Measurements from ENCODE around the gene TPCN1.
A peak's percentile ranks its signal among the peaks of the same experiment; 100 is the strongest.

The TPCN1 gene

DNA sequence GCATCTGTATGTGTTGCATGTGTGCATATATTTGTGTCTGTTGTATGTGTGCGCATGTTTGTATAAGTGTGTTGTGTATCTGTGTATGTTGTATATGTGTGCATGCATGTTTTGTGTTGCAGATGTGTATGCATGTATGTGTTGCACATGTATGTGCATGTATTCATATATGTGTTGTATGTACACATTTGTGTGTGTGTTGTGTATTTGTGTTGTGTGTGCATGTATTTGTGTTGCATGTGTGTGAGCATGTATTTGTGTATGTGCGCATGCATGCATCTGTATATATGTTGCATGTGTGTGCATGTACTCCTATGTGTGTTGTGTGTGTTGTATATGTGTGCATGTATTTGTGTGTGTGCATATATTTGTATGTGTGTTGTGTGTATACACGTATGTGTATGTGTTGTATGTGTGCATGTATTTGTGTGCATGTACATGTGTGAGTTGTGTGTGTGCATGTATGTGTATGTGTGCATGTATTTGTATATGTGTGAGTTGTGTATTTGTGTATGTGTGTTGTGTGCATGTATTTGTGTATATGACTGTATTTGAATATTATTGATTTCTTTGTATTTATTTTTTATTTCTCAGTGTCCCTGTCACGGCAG, 96.9 kb downstream of the TPCN1 start:
- DNase-seq = no peak

DNA sequence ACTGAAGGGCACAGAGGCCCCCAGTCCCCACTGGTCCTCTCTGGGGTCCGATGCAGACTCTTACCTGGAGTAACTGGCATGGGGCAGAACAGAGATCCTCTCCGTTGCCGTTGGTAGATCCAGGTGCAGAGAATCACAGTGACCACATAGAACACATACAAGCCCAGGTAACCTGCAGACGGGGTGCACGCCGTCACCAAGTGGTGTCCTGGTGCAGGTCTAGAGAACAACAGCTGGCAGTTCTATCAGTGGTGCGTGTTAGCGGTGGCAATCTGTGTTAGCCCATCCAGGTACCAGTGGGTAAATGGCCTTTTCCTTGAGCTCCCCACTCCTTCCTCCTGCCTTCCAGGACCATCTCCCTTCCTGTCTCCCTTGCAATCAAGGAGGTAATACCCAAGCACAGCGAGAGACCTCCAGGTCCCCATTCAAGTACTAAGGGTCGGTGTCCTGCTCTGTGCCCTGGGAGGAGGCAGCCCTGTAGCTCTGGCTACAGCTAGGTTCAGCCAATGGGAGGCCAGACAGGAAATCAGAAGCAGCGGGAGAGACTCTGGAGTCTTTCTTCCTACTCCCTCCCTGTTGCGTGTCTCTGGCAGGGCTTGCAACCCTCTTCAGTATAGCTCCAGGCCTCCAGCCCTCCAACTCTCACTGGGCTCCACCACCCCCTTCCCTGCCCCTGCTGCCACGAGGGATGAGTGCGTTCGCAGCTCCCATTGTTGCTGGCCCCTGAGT, 97.8 kb downstream of the TPCN1 start:
- no peak for DNase-seq

DNA sequence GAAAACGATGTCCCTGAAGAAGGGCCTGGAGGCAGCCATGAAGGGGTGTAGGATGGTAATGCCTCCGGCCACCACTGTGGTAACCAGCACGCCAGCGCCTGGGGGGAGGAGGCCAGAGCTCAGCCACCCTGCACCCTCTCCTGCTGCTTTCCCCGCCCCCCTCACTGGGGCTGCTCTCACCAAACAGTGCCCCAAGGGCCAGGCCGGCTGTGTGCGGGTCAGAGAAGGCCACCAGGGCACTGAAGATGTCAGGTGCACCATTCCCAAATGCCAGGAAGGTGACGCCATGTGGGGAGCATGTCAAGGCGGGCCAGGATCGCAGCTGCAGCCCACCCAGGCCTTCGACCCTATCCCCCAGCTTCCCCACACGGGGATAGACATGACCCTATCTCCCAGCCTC, 99.1 kb downstream of the TPCN1 start:
- DNase-seq = no peak

GRCh38 chr12:113322343-113322742, 101.1 kb downstream of the TPCN1 start:
- no peak for DNase-seq

DNA sequence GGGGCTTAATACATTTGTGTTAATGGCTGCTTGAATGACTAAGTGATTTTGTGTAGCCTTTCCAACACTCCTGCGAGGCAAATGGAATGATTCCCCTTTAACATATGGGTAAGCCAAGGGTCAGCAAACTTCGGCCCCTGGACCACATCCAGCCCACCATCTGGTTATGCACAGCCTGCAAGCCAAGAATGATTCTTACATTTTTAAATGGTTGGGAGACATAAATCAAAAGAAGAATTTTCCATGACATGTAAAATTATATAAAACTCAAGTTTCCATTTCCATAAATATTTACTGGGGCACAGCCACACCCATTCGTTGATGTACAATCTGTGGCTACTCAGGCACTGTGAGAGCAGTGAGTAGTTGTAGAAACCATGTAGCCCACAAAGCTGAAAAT, 104.7 kb downstream of the TPCN1 start:
- DNase-seq = no peak

DNA sequence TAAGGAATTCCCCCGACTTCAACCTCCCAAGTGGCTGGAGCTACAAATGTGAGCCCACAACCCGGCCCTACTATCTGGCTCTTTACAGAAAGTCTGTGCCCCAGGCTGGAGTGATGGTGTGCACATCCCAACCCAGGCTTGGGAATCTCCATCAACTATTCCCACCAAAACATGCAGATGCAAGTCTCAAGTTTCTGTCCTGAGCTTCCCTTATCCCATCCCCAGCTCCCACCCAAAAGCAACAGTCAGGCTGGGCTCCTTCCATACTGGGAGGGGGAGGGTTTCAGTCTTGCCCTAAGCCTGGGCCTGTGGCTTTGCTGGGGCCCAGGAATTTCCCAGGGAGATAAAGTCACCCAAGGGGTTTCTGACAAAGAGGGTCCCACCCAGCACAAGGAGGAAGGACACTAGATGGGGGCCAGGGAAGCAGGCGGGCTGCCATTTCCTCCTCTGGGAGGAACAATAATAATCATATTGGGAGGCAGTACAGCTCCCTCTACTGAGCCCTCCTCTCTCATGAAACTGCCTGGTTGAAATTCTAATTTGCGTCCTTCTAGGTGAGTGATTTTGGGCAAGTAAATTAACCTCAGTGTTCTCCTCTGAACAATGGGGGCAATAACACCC, 105.6 kb downstream of the TPCN1 start:
- DNase-seq = no peak

DNA sequence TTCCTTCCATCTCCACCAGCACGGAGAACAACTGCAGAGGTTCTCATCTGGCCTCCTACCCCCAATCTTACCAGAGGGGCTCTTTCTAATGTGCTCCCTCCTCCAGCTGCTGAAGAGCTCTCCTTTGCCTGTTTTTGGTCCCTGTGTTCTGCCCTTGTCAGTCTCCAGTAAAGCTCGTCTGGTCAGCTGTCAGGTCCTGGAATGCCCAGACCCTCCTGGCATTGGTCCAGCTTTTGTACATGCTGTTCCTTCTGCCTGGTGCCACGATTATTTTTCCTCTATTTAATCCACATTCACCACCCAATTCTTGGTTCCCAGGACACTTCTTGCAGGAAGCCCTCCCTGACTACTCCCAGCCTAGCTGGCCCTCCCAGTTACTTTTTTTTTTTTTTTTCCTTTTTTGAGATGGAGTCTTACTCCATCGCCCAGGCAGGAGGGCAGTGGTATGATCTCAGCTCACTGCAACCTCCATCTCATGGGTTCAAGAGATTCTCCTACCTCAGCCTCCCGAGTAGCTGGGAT, 107.2 kb downstream of the TPCN1 start:
- DNase-seq = no peak

- no peak for DNase-seq
Measured at GRCh38 chr12:113329022-113329790, 107.9 kb downstream of the TPCN1 start.

GRCh38 chr12:113329791-113330417, 108.6 kb downstream of the TPCN1 start:
- DNase-seq = no peak

- DNase-seq = no peak
Measured at GRCh38 chr12:113330505-113330904, 109.2 kb downstream of the TPCN1 start.

DNA sequence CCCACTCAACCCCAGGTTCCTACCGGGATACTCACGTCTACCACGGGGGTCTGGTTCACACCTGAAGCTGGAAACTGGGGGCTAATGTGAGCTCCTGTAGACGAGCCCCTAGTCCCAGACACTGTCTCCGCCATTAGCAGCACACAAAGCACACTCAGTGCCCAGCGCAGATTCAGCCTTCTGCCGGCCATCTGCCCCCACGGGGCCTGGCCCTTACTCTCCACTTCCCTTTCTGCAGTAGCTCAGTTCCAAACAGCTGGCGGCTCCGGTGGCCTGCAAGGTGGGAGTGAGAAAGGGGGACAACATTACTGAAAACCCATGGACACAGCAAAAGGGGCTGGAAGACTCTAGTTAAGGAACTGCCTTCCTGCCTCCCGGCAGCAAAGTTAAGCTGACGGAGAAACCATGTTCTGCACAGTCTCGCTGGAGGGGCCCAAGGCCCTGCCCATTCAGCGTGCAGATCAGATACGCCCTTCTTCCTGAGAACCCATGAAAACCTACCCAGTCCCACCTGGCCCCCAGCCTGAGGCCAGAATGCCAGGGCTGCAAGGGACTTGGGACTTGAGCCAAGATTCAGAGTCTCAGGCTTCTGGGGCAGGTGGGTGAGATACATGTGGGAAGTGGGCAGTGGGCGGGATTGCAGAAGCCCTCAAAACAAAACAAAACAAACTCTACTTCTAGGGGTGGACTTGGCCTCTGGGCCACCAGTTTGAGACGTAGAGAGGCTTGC, 111.6 kb downstream of the TPCN1 start:
- no peak for DNase-seq

GRCh38 chr12:113333418-113333750, 112.1 kb downstream of the TPCN1 start:
- DNase-seq = no peak

DNA sequence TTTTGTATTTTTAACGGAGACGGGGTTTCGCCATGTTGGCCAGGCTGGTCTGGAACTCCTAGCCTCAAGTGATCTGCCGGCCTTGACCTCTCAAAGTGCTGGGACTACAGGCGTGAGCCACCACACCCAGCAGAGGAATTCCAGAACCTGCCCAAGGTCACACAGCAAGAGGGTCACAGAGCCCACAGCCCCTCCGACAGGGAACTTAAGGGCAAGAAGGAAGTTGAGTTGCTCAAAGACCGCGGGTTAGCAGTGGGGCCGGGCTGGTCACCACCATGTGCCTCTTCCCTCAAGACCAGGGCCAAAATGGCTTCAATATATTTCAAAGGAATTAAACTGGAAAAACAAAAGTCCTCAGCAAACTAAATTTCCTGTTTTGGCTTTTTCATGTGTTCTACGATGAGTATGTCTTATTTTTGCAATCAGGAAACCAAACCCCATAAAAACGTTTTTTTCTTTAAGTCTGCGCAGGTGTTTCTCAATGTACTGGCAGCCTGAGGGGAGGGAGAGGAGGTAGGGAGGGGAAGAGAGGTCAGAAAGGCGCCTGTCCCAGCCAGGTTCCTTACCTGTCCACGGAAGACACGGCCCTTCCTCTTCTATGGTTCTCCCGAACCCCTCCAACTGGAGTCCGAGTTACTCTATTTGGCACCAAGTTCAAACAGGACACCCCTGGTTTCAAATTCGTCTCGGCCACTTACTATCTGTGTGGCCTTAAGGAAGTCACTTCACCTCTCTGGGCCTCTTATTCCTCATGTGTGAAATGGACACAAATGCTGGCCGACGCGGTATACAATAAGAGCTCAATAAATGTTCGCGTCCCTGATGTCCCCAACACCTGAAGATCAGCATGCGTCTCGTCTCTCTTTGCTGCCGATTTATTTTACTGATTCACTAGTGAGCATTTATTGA, 112.9 kb downstream of the TPCN1 start:
- DNase-seq = no peak

GRCh38 chr12:113334786-113335539, 113.7 kb downstream of the TPCN1 start, which contains the start of gene SLC8B1:
Gene SLC8B1 (minus strand): TSS chr12:113335109. CDS start chr12:113332878, 2,231 bp downstream.
- peak; percentile 79 to 83 for DNase-seq

GRCh38 chr12:113339540-113339939, 118.3 kb downstream of the TPCN1 start:
- no peak for DNase-seq

- no peak for DNase-seq
Measured at GRCh38 chr12:113340061-113340460, 118.8 kb downstream of the TPCN1 start.

DNA sequence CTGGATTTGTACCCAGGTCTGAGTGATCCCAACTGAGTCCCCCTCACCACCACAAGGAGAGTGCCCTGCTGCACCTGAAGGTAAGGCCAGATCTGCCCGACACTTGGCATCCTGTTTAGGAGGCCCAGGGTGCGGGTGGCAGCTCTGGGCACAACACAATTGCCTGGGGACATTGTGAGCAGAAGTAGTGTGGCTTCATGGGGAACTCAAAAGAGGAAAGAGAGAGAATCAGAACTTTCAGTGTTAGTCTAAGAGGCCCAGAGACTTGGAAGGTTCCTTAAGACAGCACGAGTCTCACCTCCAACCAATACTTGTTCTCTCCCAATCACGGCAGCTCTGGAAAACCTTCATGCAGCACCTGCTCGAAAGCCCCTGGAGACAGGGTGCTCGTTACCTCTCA, 120.3 kb downstream of the TPCN1 start:
- no peak for DNase-seq

DNA sequence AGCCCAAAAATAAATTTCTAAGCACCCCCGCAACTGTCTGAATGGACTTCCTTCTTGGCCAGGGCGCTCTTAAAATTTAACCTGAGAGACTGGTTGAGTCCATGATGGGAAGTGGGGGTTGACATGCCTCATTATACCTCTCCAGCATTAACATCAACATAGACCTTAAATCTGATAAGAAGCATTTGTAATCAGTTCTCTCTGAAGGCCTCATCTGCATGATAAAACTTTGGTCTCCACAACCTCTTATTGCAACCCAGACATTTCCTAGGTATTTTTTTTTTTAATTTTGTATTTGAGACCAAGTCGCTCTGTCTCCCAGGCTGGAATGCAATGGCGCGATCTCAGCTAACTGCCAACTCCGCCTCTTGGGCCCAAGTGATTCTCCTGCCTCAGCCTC, 124.1 kb downstream of the TPCN1 start:
- no peak for DNase-seq

GRCh38 chr12:113346353-113346752, 125.1 kb downstream of the TPCN1 start:
- DNase-seq = no peak

DNA sequence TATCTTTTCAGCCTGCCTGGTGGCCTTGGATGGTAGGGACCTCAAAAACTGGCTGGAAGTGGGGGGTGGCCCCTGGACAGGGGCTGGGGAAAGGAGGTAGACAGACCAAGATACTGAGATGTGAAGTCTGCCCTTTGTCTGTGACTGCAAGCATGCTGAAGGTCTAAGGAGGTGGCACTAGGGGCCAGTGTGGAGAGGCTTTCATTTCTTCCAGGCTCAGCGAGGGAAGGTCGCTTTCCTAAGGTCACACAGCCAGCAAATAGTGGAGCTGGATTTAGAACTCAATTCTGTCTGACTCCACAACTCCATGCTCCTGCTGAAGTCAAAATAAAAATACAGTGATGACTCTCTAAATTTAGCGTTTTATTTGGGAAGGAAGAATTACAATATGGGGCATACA, 125.8 kb downstream of the TPCN1 start:
- DNase-seq = no peak
